Measurements from ENCODE around the gene STXBP6. TPM values are rescaled to one million over a fixed set of nuclear protein-coding genes. Genes with fewer than 3 reads are reported as not detected.

The STXBP6 gene
- total and polyA plus RNA-seq, 2 experiments from 2014 or later, result 19.7 to 29.0 TPM

GRCh38 chr14:24920265-24921075, 129.5 kb downstream of the STXBP6 start:
- DNase-seq (ENCODE audit: low spot score) (no peak), ATAC-seq (no peak)
- no peaks in the 10 kb centered on the region for H3K36me3 Mint-ChIP-seq (ENCODE audit: low read depth)
- no peaks in the 10 kb centered on the region for H3K27me3 Mint-ChIP-seq (ENCODE audit: insufficient read depth, low read depth, poor library complexity)
- H3K27me3 ChIP-seq (ENCODE audit: insufficient read depth), result no peaks in the 10 kb centered on the region
- no peak overlapping the region for H2AFZ ChIP-seq
- H3K9me2 ChIP-seq (ENCODE audit: insufficient read depth), result no peaks in the 10 kb centered on the region
- no peaks in the 10 kb centered on the region for H3F3A ChIP-seq (replicated peaks; ENCODE audit: low read depth)
- no peaks in the 10 kb centered on the region for H4K20me1 ChIP-seq (replicated peaks; ENCODE audit: insufficient read depth)
- H3K4me3 Mint-ChIP-seq, result no peak overlapping the region
- H3K27ac Mint-ChIP-seq, result no peak overlapping the region
- no peak overlapping the region for H3K27ac ChIP-seq (ENCODE audit: low read depth)
- peaks cover 46% of the 10 kb centered on the region for H3K4me1 Mint-ChIP-seq
- H3K4me3 ChIP-seq, result no peak overlapping the region
- no peaks in the 10 kb centered on the region for H3K36me3 ChIP-seq (ENCODE audit: insufficient read depth)
- H3K9me3 Mint-ChIP-seq, result no peaks in the 10 kb centered on the region
- H3K4me1 ChIP-seq (ENCODE audit: insufficient read depth), result peaks cover 32% of the 10 kb centered on the region
- no peak for TF ChIP-seq JUNB (IDR thresholded peaks at IDR 0.05; ENCODE audit: unreplicated experiment)
- no peak for TF ChIP-seq CREB1 (CRISPR knock-in tag; IDR thresholded peaks at IDR 0.05; ENCODE audit: low read depth)
- TF ChIP-seq POLR2AphosphoS5 (IDR thresholded peaks at IDR 0.05; ENCODE audit: low read depth), result no peak
- no peak for TF ChIP-seq CTCF (conservative IDR thresholded peaks at IDR 0.05; ENCODE audit: low read depth in 2 of 2)
- TF ChIP-seq EZH2phosphoT487 (IDR thresholded peaks at IDR 0.05; ENCODE audit: unreplicated experiment), result no peak
- no peak for TF ChIP-seq ZNF331 (CRISPR knock-in tag; IDR thresholded peaks at IDR 0.05; ENCODE audit: low read depth)
- no peak for TF ChIP-seq REST (IDR thresholded peaks at IDR 0.05; ENCODE audit: unreplicated experiment)
- no peak for TF ChIP-seq NANOG (IDR thresholded peaks at IDR 0.05; ENCODE audit: borderline replicate concordance)
- TF ChIP-seq ZNF114 (CRISPR knock-in tag; IDR thresholded peaks at IDR 0.05), result no peak
- no peak for TF ChIP-seq ETS1 (IDR thresholded peaks at IDR 0.05)
- H3K4me2 ChIP-seq, result no peak overlapping the region
- H3K79me2 ChIP-seq (replicated peaks; ENCODE audit: insufficient read depth), result no peaks in the 10 kb centered on the region

Data from GM23338 (cell line).